SJCRH30 (cell line): Measurements from ENCODE around the gene RPSA. TPM values are rescaled to one million over a fixed set of nuclear protein-coding genes. Genes with fewer than 3 reads are reported as not detected.
"Not testable (repeated sequence)": the region's sequence is repeated elsewhere in the genome, so short reads cannot be mapped to it uniquely, and the experiment has no call there.

Source experiments
- DNase-seq, 2 experiments: peaks; one replicate each; pipeline ENCODE4 v3.0.0-alpha.2; 2015 to 2020
- H3K27ac ChIP-seq: fragments of 250-450 bp; sonication (Bioruptor Pico); 2 replicates; pipeline ENCODE4 v1.5.1; 2020; ENCODE audit warnings: mild to moderate bottlenecking, moderate library complexity
- H3K27me3 ChIP-seq: fragments of 250-450 bp; sonication (Bioruptor Pico); 2 replicates; pipeline ENCODE4 v1.5.1; 2020; ENCODE audit warnings: mild to moderate bottlenecking, moderate library complexity
- H3K36me3 ChIP-seq: fragments of 250-450 bp; sonication (Bioruptor Pico); 2 replicates; pipeline ENCODE4 v1.5.1; 2020; ENCODE audit warnings: mild to moderate bottlenecking, moderate library complexity
- H3K4me1 ChIP-seq: fragments of 250-450 bp; sonication (Bioruptor Pico); 2 replicates; pipeline ENCODE4 v1.5.1; 2020; ENCODE audit warnings: mild to moderate bottlenecking, moderate library complexity
- H3K4me3 ChIP-seq: fragments of 250-450 bp; sonication (Bioruptor Pico); 2 replicates; pipeline ENCODE4 v1.5.1; 2020; ENCODE audit warnings: mild to moderate bottlenecking, moderate library complexity
- H3K9me3 ChIP-seq: fragments of 250-450 bp; sonication (Bioruptor Pico); replicated peaks from 2 replicates; pipeline ENCODE4 v1.5.1; 2020; ENCODE audit warnings: mild to moderate bottlenecking, moderate library complexity
- total RNA-seq: library from RNA; depleted of rRNA; stranded (reverse); fragments of >200 nt; shearing (Covaris generic); gene quantifications from 2 replicates; pipeline ENCODE4 v1.2.3, GENCODE V29; 2014

RPSA gene
- total RNA-seq, 1 experiment from 2014 or later, result 1,936 TPM

DNA sequence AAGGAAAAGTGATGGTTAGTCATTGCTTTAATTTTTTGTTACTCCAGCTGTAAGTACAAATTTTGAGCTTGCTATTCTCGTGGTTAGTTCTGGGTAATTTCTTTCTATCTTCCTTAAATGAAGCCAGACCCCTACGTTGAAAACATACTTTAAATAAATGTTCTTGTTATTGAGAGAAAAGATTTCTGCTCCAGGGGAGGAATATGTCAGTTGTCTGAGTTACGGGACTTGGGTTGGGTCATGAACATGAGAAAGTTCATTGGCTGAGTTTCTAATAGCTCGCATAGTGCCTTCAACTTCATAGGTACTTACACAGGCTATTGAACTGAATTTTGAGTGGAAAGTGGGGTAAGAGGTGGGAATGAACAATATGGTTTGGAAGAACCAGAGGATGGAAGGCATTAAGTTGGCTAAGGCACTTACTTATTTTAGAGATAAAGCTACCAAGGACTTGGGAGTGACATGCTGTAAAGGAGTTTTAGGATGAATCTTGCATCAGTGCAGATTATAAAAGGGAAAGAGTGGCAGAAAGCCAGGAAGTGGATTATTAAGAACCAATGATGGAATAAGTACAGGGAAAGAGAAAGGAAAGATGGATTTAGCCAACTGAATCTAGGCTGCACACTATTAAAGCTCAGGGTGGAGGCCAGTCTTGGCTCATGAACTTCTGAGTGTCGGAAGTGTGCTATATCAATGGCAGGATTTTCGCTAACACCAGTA lies 1.4 kb downstream of the RPSA start:
- H3K27ac ChIP-seq, result 0 out of 2 replicates have a peak overlapping the region, but pooled peaks have one; percentile 4
- peaks cover 53% of the 10 kb centered on the region for H3K36me3 ChIP-seq
- no peaks in the 10 kb centered on the region for H3K4me1 ChIP-seq
- H3K27me3 ChIP-seq, result no peaks in the 10 kb centered on the region
- no peak for DNase-seq
- no peaks in the 10 kb centered on the region for H3K9me3 ChIP-seq
- H3K4me3 ChIP-seq, result peak overlapping the region; percentile 75

GRCh38 chr3:39408493-39409372 lies 2.2 kb downstream of the RPSA start:
- H3K36me3 ChIP-seq, result peaks cover 61% of the 10 kb centered on the region
- peak overlapping the region; percentile 75; the same call in 1 of the 2 replicates for H3K4me3 ChIP-seq
- H3K27ac ChIP-seq, result no peak overlapping the region
- no peaks in the 10 kb centered on the region for H3K9me3 ChIP-seq
- DNase-seq, result no peak
- H3K27me3 ChIP-seq, result no peaks in the 10 kb centered on the region
- no peaks in the 10 kb centered on the region for H3K4me1 ChIP-seq

- H3K4me1 ChIP-seq, result no peaks in the 10 kb centered on the region
- DNase-seq, result no peak
- H3K27me3 ChIP-seq, result no peaks in the 10 kb centered on the region; the same call in 1 of the 2 replicates
- H3K36me3 ChIP-seq, result peaks cover 64% of the 10 kb centered on the region
- no peaks in the 10 kb centered on the region for H3K9me3 ChIP-seq
- no peak overlapping the region for H3K4me3 ChIP-seq
- no peak overlapping the region for H3K27ac ChIP-seq
These were observed 3.1 kb downstream of the RPSA start for GRCh38 chr3:39409514-39410136.

DNA sequence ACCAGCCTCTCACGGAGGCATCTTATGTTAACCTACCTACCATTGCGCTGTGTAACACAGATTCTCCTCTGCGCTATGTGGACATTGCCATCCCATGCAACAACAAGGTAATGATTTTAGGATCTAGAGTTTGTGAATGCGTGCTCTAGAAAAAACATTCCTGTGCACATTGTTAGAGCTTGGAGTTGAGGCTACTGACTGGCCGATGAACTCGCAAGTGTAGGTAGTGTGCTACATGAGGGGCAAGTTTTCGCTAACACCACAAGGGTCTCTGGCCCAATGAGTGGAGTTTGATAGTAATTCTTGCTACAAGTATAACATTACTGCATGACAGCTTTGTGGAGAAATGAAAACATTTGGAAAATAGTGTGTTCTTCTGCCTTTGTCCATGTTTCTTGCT lies 4.4 kb downstream of the RPSA start:
- Histone ChIP-seq H3K27me3 (no peaks in the 10 kb centered on the region; the same call in 1 of the 2 replicates), H3K9me3 (no peaks in the 10 kb centered on the region), H3K4me1 (no peaks in the 10 kb centered on the region), H3K4me3 (no peak overlapping the region), H3K36me3 (peaks cover 64% of the 10 kb centered on the region), H3K27ac (no peak overlapping the region)
- DNase-seq, result no peak

- no peak for DNase-seq
- H3K4me1 ChIP-seq, result no peaks in the 10 kb centered on the region
- no peak overlapping the region for H3K27ac ChIP-seq
- no peaks in the 10 kb centered on the region; the same call in 1 of the 2 replicates for H3K27me3 ChIP-seq
- H3K36me3 ChIP-seq, result peaks cover 59% of the 10 kb centered on the region
- no peaks in the 10 kb centered on the region for H3K9me3 ChIP-seq
- H3K4me3 ChIP-seq, result no peak overlapping the region
These were observed 6.2 kb downstream of the RPSA start for GRCh38 chr3:39412668-39413260.

DNA sequence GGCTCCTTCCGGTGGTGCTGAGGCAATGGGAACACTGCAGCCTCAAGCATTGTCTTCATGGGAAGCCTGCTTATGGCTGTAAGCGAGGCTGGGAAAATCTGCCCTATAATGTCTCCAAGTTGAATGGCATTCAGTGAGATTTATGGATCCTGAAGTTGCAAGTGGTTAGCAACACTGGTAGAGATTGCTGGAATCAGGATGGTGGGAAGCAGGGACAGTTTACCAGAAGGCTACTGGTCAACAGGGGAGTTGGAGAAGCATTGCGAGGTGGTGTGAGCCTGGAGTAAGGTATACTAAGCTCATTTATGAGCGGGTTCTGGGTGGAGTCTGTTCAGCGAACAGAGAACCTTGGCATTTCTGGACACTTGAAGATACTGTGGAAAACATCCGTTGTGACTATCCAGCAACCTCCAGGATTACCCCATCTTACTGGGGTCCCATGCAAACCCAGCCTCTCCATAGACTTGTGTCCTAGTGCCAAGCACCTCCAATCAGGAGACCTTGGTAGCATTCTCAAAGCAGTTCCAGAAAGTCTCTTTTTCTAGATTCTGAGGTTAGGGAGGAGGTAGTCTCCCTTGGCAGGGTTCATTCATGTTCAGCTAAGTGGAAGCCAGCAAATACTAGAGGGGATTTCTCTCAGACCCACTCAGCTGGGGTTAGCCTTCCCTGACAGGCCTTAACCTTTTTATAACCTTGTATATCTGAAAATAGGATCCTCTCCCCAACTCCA lies 7.3 kb downstream of the RPSA start:
- H3K27me3 ChIP-seq, result no peaks in the 10 kb centered on the region; the same call in 1 of the 2 replicates
- no peaks in the 10 kb centered on the region for H3K4me1 ChIP-seq
- no peaks in the 10 kb centered on the region for H3K9me3 ChIP-seq
- H3K4me3 ChIP-seq, result no peak overlapping the region
- DNase-seq, result peak in 1 of 2 experiments; percentile 12
- H3K36me3 ChIP-seq, result peaks cover 48% of the 10 kb centered on the region
- H3K27ac ChIP-seq, result no peak overlapping the region

- Histone ChIP-seq H3K27ac (no peak overlapping the region), H3K4me1 (no peaks in the 10 kb centered on the region), H3K27me3 (no peaks in the 10 kb centered on the region; the same call in 1 of the 2 replicates), H3K36me3 (peaks cover 45% of the 10 kb centered on the region), H3K4me3 (no peak overlapping the region), H3K9me3 (no peaks in the 10 kb centered on the region)
- DNase-seq, result peak in 1 of 2 experiments; percentile 24
These were observed 7.9 kb downstream of the RPSA start for GRCh38 chr3:39414421-39414907.

DNA sequence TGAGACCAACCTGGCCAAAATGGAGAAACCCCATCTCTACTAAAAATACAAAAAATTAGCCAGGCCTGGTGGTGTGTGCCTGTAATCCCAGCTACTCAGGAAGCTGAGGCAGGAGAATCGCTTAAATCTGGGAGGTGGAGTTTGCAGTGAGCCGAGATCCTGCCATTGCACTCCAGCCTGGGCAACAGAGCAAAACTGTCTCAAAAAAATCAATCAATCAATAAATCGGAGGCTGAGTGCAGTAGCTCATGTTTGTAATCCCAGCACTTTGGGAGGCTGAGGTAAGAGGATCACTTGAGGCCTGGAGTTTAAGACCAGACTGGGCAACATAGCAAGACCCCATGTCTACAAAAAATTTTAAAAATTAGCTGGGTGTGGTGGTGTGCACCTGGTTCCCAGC lies 8.8 kb downstream of the RPSA start:
- H3K36me3 ChIP-seq, result peaks cover 36% of the 10 kb centered on the region
- not testable (repeated sequence) for H3K4me1 ChIP-seq, DNase-seq, H3K27me3 ChIP-seq, H3K9me3 ChIP-seq, H3K27ac ChIP-seq, H3K4me3 ChIP-seq

- H3K27me3 ChIP-seq, result no peaks in the 10 kb centered on the region; the same call in 1 of the 2 replicates
- H3K4me3 ChIP-seq, result no peak overlapping the region
- H3K4me1 ChIP-seq, result no peaks in the 10 kb centered on the region
- peak in 1 of 2 experiments; percentile 16 for DNase-seq
- H3K9me3 ChIP-seq, result no peaks in the 10 kb centered on the region
- H3K27ac ChIP-seq, result no peak overlapping the region
- H3K36me3 ChIP-seq, result peaks cover 31% of the 10 kb centered on the region
These were observed 9.5 kb downstream of the RPSA start for GRCh38 chr3:39415983-39416382.

GRCh38 chr3:39416998-39417397 lies 10.5 kb downstream of the RPSA start:
- DNase-seq, H3K27me3 ChIP-seq, H3K4me1 ChIP-seq, H3K9me3 ChIP-seq, H3K4me3 ChIP-seq, H3K27ac ChIP-seq: not testable (repeated sequence)
- peaks cover 21% of the 10 kb centered on the region for H3K36me3 ChIP-seq

DNA sequence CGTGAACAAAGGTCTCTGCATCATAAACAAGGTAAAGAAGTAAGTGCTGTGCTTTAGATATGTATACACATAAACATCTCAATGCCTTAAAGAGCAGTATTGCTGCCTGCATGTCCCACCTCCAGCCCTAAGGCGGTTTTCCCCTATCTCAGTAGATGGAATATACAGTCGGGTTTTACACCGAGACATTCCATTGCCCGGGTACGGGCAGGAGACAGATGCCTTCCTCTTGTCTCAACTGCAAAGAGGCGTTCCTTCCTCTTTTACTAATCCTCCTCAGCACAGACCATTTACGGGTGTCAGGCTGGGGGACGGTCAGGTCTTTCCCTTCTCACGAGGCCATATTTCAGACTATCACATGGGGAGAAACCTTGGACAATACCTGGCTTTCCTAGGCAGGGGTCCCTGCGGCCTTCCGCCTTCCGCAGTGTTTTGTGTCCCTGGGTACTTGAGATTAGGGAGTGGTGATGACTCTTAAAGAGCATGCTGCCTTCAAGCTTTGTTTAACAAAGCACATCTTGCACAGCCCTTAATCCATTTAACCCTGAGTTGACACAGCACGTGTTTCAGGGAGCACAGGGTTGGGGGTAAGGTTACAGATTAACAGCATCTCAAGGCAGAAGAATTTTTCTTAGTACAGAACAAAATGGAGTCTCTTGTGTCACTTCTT lies 12.2 kb downstream of the RPSA start:
- H3K27ac ChIP-seq, H3K27me3 ChIP-seq, H3K36me3 ChIP-seq, H3K4me1 ChIP-seq, DNase-seq, H3K4me3 ChIP-seq, H3K9me3 ChIP-seq: not testable (repeated sequence)

- no peaks in the 10 kb centered on the region; the same call in 1 of the 2 replicates for H3K27me3 ChIP-seq
- H3K27ac ChIP-seq, result no peak overlapping the region
- DNase-seq, result no peak
These were observed 13.3 kb downstream of the RPSA start for GRCh38 chr3:39419742-39420315.

GRCh38 chr3:39420543-39420942 lies 14.0 kb downstream of the RPSA start:
- no peaks in the 10 kb centered on the region for H3K9me3 ChIP-seq
- DNase-seq, result no peak

More at GRCh38 chr3:39419742-39420315, 13.3 kb downstream of the RPSA start:
- Histone ChIP-seq H3K4me1 (no peaks in the 10 kb centered on the region), H3K36me3 (no peaks in the 10 kb centered on the region), H3K9me3 (no peaks in the 10 kb centered on the region), H3K4me3 (no peak overlapping the region)

More at GRCh38 chr3:39420543-39420942, 14.0 kb downstream of the RPSA start:
- Histone ChIP-seq H3K4me3 (no peak overlapping the region), H3K36me3 (no peaks in the 10 kb centered on the region), H3K27ac (no peak overlapping the region), H3K4me1 (no peaks in the 10 kb centered on the region), H3K27me3 (no peaks in the 10 kb centered on the region)
